Measurements from ENCODE around the gene SRD5A2. TPM values are rescaled to one million over a fixed set of nuclear protein-coding genes. Genes with fewer than 3 reads are reported as not detected.
A peak's percentile ranks its signal among the peaks of the same experiment; 100 is the strongest.

The SRD5A2 gene
- total RNA-seq, 1 donor = 0.09 TPM

GRCh38 chr2:31476511-31477180 lies 104.1 kb downstream of the SRD5A2 start:
- TF ChIP-seq CTCF (IDR thresholded peaks at IDR 0.05; ENCODE audit: insufficient read depth, low read length) = no peak
- H3K4me3 ChIP-seq (ENCODE audit: low read depth, low read length) = no peak overlapping the region
- DNase-seq (ENCODE audit: low read depth) = peak; percentile 77

DNA sequence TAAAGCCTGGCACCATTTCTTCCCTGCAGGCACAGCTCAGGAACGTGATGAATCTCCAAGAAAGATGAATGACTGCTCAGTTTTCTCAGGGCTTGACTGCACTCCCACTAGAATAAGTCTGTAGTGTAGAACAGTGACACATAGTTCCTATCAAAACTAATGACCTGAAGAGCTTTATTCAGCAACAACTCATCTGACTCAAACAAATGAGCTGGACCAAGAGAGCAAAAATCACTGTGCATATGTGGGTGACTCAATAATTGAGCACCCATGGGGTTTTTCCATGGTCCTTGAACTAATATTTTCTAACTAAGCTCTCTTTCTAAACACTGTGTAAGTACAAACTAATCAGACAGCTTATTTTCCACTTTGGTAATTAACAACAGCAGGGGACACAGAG lies 105.0 kb downstream of the SRD5A2 start:
- no peak for TF ChIP-seq CTCF (IDR thresholded peaks at IDR 0.05; ENCODE audit: insufficient read depth, low read length)
- H3K4me3 ChIP-seq (ENCODE audit: low read depth, low read length) = no peak overlapping the region
- peak; percentile 67 for DNase-seq (ENCODE audit: low read depth)

GRCh38 chr2:31474296-31474695 lies 106.4 kb downstream of the SRD5A2 start:
- TF ChIP-seq CTCF (IDR thresholded peaks at IDR 0.05; ENCODE audit: insufficient read depth, low read length) = no peak
- no peak overlapping the region for H3K4me3 ChIP-seq (ENCODE audit: low read depth, low read length)
- no peak for DNase-seq (ENCODE audit: low read depth)

Other genes starting within 250 kb of the SRD5A2 start
- 3.1 TPM in 1 of 2 replicates, not detected in the other for gene XDH, start 166.2 kb downstream of the SRD5A2 start, total RNA-seq (ENCODE audit: low replicate concordance)